Erythroblast (primary cell): Measurements from ENCODE around the gene SRD5A2.

ENCODE experiments used
- GATA1 ChIP-seq: IDR thresholded peaks from 2 replicates; pipeline ENCODE4 v1.6.1; 2011; ENCODE audit warnings: low read depth, mild to moderate bottlenecking, control low read depth, low read length, moderate library complexity
- POLR2A ChIP-seq: IDR thresholded peaks from 2 replicates; pipeline ENCODE4 v1.6.1; 2011; ENCODE audit warnings: mild to moderate bottlenecking, low read length

DNA sequence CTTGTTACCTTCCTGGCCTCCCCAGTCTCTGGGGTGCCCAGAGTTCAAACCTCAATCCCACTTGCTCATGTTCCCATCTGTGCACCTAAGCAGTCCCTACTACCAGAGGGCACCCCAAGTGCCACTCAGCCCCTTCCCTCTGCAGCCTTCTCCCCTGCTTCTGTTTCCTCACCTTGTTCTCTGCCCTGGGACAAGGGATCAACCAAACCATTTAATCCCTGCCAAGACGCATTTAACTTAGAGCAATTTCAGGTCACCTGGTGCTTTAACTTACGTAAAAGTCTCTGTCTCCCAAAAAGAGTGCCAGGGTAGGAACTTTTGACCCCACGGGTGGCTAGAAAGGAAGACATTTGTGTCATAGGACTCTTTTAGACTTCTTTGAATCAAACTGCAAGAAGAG, 67.2 kb downstream of the SRD5A2 start:
- TF ChIP-seq POLR2A (no peak), GATA1 (no peak)
